ENCODE data around the gene ASCC1.

DNA sequence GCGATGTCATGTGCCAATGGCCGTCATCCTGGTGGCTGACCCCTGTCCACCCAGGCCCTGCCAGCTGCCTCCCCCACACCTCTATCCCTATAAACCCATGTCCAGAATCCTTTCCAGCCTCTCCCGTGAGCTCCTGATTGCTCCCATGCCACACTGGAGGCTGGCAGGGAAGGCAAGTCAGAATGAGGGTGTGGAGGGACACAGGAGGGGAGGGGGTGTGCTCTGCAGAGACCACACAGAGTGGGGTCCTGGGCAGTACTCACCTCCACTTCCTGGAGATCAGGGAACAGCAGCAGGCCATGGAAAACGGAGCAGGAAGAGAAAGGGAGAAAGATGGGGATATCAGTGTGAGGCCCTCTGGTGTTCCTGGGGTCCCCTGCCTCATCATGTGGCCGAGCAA lies 143.4 kb downstream of the ASCC1 start:
- TF ChIP-seq, protein P1, sequence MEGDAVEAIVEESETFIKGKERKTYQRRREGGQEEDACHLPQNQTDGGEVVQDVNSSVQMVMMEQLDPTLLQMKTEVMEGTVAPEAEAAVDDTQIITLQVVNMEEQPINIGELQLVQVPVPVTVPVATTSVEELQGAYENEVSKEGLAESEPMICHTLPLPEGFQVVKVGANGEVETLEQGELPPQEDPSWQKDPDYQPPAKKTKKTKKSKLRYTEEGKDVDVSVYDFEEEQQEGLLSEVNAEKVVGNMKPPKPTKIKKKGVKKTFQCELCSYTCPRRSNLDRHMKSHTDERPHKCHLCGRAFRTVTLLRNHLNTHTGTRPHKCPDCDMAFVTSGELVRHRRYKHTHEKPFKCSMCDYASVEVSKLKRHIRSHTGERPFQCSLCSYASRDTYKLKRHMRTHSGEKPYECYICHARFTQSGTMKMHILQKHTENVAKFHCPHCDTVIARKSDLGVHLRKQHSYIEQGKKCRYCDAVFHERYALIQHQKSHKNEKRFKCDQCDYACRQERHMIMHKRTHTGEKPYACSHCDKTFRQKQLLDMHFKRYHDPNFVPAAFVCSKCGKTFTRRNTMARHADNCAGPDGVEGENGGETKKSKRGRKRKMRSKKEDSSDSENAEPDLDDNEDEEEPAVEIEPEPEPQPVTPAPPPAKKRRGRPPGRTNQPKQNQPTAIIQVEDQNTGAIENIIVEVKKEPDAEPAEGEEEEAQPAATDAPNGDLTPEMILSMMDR (IDR thresholded peaks at IDR 0.05; ENCODE audit: borderline replicate concordance, extremely low read depth, low read length, poor library complexity, severe bottlenecking) = no peak
- TF ChIP-seq EZH2 (IDR thresholded peaks at IDR 0.05; ENCODE audit: borderline replicate concordance, low read depth, low read length, severe bottlenecking) = no peak

Data from DND-41 (cell line).